ENCODE results near the gene MORF4L1. TPM values are rescaled to one million over a fixed set of nuclear protein-coding genes. Genes with fewer than 3 reads are reported as not detected.

Gene MORF4L1
- total and polyA plus RNA-seq, 10 of the 15 experiments (the other 5 are each of a cell fraction or from before 2014, with no cell fraction given) = 113 to 636 (median 229) TPM

DNA sequence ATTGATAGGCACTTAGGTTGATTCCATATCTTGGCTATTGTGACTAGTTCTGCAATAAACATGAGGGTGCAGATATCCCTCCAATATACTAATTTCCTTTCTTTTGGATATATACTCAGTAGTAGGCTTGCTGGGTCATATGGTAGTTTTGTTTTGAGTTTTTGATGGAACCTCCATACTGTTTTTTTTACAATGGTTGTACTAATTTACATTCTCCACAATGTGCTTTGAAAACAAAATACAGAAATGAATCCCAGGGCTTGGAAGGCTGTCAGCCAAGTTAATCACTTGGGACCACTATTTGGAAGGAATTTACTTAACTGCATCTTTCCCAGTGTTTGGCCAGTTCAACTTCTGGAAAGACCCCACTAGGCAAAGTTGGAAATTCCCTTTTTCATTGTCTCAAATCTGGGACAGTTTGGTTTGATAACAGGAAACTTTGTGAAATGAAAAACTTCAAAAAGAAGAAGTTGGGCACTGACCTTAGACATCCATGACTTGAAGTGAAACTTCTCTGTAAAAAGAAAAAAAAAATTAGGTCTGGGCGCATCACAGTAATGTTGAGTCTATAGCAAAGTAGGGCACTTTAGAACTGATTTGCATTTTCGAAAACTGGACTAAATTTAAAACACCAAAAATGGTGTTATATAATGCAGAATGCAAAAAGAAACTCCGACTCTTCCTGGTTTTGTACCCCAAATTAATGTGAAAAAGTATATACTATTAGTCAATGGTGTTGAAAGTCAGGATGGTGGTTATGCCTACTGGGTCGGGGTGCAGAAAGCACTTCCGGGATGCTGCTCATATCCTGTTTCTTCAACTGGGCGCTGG lies 66.2 kb downstream of the MORF4L1 start:
- ChIA-PET POLR2A (interaction anchor here (0.6 to 1.9 kb wide), 2 partner anchors 18 to 40 kb away, joined by 3 to 11 read pairs; no protein-coding TSS in a partner anchor), RAD21 (ENCODE audit: unreplicated experiment) (interaction anchor here (0.8 to 3.4 kb wide), 4 partner anchors 39 to 68 kb away, joined by 3 to 38 read pairs (median 10); no protein-coding TSS in a partner anchor)
- DNase-seq (ENCODE audit: low read depth, low spot score) = peak; percentile 91
- TF ChIP-seq MTA3 (IDR thresholded peaks at IDR 0.05; ENCODE audit: borderline replicate concordance, low read length) (0 out of 2 replicates have a peak, but pooled peaks have one; percentile 66), CHD2 (IDR thresholded peaks at IDR 0.05; ENCODE audit: borderline replicate concordance, low read depth, low read length) (no peak; the same call in 1 of the 2 replicates), ZNF274 (IDR thresholded peaks at IDR 0.05; ENCODE audit: insufficient read depth, insufficient read length) (no peak), RELA (IDR thresholded peaks at IDR 0.05; ENCODE audit: borderline replicate concordance, partially characterized antibody) (peak; percentile 56), POLR2A (IDR thresholded peaks at IDR 0.05; ENCODE audit: low read depth, low read length) (no peak), KDM1A (IDR thresholded peaks at IDR 0.05; ENCODE audit: borderline replicate concordance) (no peak), NR2C1 (IDR thresholded peaks at IDR 0.05) (peak; percentile 68), SMAD1 (IDR thresholded peaks at IDR 0.05; ENCODE audit: low read depth, partially characterized antibody) (no peak), NR2C2 (IDR thresholded peaks at IDR 0.05; ENCODE audit: borderline replicate concordance, control insufficient read depth, insufficient read length, low read depth) (no peak), EZH2 (IDR thresholded peaks at IDR 0.05; ENCODE audit: borderline replicate concordance, control insufficient read depth, low read depth, low read length) (no peak)
- TF ChIP-seq, protein P1, sequence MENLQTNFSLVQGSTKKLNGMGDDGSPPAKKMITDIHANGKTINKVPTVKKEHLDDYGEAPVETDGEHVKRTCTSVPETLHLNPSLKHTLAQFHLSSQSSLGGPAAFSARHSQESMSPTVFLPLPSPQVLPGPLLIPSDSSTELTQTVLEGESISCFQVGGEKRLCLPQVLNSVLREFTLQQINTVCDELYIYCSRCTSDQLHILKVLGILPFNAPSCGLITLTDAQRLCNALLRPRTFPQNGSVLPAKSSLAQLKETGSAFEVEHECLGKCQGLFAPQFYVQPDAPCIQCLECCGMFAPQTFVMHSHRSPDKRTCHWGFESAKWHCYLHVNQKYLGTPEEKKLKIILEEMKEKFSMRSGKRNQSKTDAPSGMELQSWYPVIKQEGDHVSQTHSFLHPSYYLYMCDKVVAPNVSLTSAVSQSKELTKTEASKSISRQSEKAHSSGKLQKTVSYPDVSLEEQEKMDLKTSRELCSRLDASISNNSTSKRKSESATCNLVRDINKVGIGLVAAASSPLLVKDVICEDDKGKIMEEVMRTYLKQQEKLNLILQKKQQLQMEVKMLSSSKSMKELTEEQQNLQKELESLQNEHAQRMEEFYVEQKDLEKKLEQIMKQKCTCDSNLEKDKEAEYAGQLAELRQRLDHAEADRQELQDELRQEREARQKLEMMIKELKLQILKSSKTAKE (IDR thresholded peaks at IDR 0.05; ENCODE audit: low read depth, poor library complexity, severe bottlenecking) = peak; percentile 86
- TF ChIP-seq, protein P2, sequence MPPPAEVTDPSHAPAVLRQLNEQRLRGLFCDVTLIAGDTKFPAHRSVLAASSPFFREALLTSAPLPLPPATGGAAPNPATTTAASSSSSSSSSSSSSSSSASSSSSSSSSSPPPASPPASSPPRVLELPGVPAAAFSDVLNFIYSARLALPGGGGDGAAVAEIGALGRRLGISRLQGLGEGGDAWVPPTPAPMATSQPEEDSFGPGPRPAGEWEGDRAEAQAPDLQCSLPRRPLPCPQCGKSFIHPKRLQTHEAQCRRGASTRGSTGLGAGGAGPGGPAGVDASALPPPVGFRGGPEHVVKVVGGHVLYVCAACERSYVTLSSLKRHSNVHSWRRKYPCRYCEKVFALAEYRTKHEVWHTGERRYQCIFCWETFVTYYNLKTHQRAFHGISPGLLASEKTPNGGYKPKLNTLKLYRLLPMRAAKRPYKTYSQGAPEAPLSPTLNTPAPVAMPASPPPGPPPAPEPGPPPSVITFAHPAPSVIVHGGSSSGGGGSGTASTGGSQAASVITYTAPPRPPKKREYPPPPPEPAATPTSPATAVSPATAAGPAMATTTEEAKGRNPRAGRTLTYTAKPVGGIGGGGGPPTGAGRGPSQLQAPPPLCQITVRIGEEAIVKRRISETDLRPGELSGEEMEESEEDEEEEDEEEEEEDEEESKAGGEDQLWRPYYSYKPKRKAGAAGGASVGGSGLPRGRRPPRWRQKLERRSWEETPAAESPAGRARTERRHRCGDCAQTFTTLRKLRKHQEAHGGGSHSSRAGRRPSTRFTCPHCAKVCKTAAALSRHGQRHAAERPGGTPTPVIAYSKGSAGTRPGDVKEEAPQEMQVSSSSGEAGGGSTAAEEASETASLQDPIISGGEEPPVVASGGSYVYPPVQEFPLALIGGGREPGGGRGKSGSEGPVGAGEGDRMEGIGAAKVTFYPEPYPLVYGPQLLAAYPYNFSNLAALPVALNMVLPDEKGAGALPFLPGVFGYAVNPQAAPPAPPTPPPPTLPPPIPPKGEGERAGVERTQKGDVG (CRISPR knock-in tag; IDR thresholded peaks at IDR 0.05) = 0 out of 2 replicates have a peak, but pooled peaks have one; percentile 40
- TF ChIP-seq, protein P3, sequence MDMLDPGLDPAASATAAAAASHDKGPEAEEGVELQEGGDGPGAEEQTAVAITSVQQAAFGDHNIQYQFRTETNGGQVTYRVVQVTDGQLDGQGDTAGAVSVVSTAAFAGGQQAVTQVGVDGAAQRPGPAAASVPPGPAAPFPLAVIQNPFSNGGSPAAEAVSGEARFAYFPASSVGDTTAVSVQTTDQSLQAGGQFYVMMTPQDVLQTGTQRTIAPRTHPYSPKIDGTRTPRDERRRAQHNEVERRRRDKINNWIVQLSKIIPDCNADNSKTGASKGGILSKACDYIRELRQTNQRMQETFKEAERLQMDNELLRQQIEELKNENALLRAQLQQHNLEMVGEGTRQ (IDR thresholded peaks at IDR 0.05; ENCODE audit: borderline replicate concordance, low read depth, low read length) = no peak
- TF ChIP-seq, protein P4, sequence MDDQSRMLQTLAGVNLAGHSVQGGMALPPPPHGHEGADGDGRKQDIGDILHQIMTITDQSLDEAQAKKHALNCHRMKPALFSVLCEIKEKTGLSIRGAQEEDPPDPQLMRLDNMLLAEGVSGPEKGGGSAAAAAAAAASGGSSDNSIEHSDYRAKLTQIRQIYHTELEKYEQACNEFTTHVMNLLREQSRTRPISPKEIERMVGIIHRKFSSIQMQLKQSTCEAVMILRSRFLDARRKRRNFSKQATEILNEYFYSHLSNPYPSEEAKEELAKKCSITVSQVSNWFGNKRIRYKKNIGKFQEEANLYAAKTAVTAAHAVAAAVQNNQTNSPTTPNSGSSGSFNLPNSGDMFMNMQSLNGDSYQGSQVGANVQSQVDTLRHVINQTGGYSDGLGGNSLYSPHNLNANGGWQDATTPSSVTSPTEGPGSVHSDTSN (IDR thresholded peaks at IDR 0.05; ENCODE audit: insufficient replicate concordance, low read depth, low read length) = no peak

More for the DNA sequence above, 66.2 kb downstream of the MORF4L1 start:
- Histone ChIP-seq H3K4me1 (ENCODE audit: control insufficient read depth, insufficient read depth, low read length) (peaks cover 28% of the 10 kb centered on the region), H3K9ac (ENCODE audit: control insufficient read depth, insufficient read depth, low read length) (peak overlapping the region; percentile 83), H3K79me2 (ENCODE audit: control insufficient read depth, insufficient read depth, low read length) (peaks cover 57% of the 10 kb centered on the region), H3K9me3 (replicated peaks; ENCODE audit: control insufficient read depth, insufficient read depth, low read length) (no peaks in the 10 kb centered on the region), H3K27me3 (replicated peaks in 1 of 2; ENCODE audit: control insufficient read depth in 2 of 2, insufficient read depth in 2 of 2, low read length in 1 of 2) (no peaks in the 10 kb centered on the region), H3K4me3 (peak overlapping the region; percentile 60; the same call in 1 of the 2 replicates), H4K20me1 (ENCODE audit: control insufficient read depth, insufficient read depth) (no peaks in the 10 kb centered on the region), H3K4me2 (ENCODE audit: control insufficient read depth, insufficient read depth) (peak overlapping the region; percentile 96), H3K36me3 (ENCODE audit: control insufficient read depth in 2 of 2, insufficient read depth in 2 of 2, low read length in 1 of 2) (peaks cover 19 to 32% of the 10 kb centered on the region in 2 experiments), H2AFZ (ENCODE audit: control insufficient read depth, low read depth, low read length) (no peak overlapping the region), H3K27ac (ENCODE audit: control insufficient read depth, insufficient read depth) (peak overlapping the region; percentile 91)
- TSS peak; percentile 4 for BruUV-seq (replicated peaks)
- WGBS (ENCODE audit: insufficient coverage, insufficient replicate concordance, low lambda C conversion rate, missing lambda C conversion rate) = 1% methylated on average over 6 of the region's 6 CpGs
- FAIRE-seq = peak; percentile 82
- SMC1A ChIA-PET (ENCODE audit: uncharacterized antibody, unreplicated experiment) = interaction anchor here (0.8 to 6.6 kb wide), 8 partner anchors 12 to 69 kb away, joined by 3 to 79 read pairs (median 4); no protein-coding TSS in a partner anchor
- intact Hi-C loops (cut with micrococcal nuclease; ENCODE audit: unreplicated experiment) = loop anchor here (1.0 to 5.0 kb wide), 3 partner anchors 38 to 88 kb away; no protein-coding TSS in a partner anchor
- CTCF ChIA-PET = interaction anchor here (0.8 to 4.2 kb wide), 5 partner anchors 38 to 68 kb away, joined by 3 to 36 read pairs (median 10); no protein-coding TSS in a partner anchor
- in situ Hi-C loops (cut with MboI) = loop anchor here (5.0 kb wide), 1 partner anchor 68 kb away; no protein-coding TSS in a partner anchor
- peak; percentile 73 for ATAC-seq

Measured in GM12878 (cell line).